DND-41 (cell line): ENCODE results near the gene FDXR.

Experiments used
- EZH2 ChIP-seq: IDR thresholded peaks from 3 replicates; pipeline ENCODE4 v1.6.1; 2012; ENCODE audit warnings: borderline replicate concordance, low read depth, mild to moderate bottlenecking, moderate library complexity, low read length, inconsistent platforms; ENCODE audit not compliant: severe bottlenecking
- TF ChIP-seq, protein P1 (sequence below): IDR thresholded peaks from 2 replicates; pipeline ENCODE4 v1.5.1; 2012; ENCODE audit warnings: borderline replicate concordance, low read length, moderate library complexity, mild to moderate bottlenecking; ENCODE audit not compliant: poor library complexity, severe bottlenecking; ENCODE audit errors: extremely low read depth

GRCh38 chr17:74918906-74919305 is 46.1 kb upstream of the FDXR start:
- TF ChIP-seq, protein P1, sequence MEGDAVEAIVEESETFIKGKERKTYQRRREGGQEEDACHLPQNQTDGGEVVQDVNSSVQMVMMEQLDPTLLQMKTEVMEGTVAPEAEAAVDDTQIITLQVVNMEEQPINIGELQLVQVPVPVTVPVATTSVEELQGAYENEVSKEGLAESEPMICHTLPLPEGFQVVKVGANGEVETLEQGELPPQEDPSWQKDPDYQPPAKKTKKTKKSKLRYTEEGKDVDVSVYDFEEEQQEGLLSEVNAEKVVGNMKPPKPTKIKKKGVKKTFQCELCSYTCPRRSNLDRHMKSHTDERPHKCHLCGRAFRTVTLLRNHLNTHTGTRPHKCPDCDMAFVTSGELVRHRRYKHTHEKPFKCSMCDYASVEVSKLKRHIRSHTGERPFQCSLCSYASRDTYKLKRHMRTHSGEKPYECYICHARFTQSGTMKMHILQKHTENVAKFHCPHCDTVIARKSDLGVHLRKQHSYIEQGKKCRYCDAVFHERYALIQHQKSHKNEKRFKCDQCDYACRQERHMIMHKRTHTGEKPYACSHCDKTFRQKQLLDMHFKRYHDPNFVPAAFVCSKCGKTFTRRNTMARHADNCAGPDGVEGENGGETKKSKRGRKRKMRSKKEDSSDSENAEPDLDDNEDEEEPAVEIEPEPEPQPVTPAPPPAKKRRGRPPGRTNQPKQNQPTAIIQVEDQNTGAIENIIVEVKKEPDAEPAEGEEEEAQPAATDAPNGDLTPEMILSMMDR, result no peak
- no peak for TF ChIP-seq EZH2
